NCI-H1436 treated with DMSO at 0.1 percent for 48 hours (cell line): ENCODE results near the gene YOD1.

Source experiments
- DNase-seq: peaks from one replicate; lab custom pipeline; 2025; lab: John Stamatoyannopoulos, UW

Gene YOD1

GRCh38 chr1:207006914-207007313, 44.1 kb downstream of the YOD1 start:
- no peak for DNase-seq

DNA sequence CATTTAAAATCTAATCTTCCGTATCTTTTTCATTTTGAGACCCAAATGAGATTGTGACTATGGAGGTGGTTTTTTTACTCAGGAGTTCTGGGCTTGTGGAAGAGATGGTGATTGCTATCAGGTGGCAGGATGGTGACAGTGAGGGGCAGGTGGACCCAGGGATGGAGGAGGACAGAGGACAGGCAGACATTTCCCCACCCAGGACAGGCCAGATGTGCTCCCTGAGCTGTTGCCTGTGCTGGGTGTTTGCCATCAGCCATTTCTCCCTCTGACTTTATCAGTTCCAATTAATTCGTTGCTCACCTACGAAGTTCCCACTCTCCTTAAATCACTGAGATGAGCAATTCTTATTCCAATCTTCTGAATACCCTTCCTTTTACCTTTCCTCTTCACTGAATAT, 44.9 kb downstream of the YOD1 start:
- no peak for DNase-seq

DNA sequence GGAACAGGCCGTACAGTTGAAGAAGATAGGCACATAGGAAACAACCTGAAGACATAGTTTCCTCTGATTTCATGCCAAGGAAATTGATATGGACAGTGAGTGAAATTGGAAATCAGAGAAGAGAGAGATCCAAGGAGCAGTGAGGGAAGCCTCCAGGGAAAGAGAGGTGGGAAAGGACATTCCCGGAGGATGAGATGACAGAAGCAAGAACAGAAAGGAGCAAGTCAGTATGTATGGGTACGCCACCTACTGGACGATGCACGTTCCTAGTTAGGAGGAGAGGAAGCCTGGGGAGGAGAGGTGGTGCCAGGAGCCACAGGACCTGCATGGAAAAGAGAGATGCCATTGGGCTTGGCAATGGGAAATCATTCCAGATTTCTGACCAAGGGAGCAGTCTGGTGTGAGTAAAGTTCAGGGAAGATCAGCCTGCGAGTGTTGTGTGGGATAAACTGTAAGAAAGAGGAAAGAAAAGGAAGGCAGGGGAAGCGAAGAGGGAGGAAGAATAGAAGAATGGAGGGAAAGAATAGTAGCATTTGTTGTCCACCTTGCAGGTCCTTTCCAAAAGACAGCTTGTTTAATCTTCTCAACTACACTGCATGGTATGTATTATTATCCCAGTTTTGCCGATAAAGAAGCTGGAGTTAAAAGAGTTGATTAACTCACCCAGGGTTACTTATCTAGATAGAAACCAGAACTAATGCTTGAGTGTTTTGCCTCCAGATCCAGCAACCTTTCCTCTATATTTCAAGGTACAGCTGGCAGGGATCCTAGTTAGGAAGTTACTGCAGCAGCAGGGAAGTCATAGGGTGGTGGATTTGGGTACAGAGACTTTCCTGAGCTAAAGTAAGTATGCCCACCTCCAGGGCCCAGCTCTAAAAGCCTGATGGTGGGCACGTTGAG, 45.8 kb downstream of the YOD1 start:
- DNase-seq: peak; percentile 5

GRCh38 chr1:207003210-207003609, 47.8 kb downstream of the YOD1 start:
- no peak for DNase-seq

DNA sequence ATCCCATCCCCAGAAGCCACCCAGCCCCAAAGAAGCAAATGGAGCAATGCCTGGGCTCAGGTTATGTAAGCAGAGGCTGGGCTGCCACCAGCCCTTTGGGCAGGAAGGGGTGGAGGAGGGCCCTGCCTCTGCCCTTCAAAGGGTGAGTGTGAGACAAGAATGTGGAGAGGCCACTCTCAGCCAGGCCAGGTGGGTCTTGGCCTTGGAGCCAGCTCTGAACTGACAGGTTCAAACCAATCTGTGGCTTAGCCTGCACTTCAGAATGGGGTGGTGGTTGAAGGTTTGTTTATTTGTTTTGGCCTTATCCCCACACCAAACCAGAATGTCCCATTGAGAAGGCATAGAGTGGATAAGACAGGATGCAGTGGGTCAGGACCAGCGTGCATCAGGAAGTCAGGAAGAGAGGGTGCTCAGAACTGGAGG, 48.3 kb downstream of the YOD1 start:
- no peak for DNase-seq

GRCh38 chr1:207001492-207002245, 49.3 kb downstream of the YOD1 start:
- no peak for DNase-seq

DNA sequence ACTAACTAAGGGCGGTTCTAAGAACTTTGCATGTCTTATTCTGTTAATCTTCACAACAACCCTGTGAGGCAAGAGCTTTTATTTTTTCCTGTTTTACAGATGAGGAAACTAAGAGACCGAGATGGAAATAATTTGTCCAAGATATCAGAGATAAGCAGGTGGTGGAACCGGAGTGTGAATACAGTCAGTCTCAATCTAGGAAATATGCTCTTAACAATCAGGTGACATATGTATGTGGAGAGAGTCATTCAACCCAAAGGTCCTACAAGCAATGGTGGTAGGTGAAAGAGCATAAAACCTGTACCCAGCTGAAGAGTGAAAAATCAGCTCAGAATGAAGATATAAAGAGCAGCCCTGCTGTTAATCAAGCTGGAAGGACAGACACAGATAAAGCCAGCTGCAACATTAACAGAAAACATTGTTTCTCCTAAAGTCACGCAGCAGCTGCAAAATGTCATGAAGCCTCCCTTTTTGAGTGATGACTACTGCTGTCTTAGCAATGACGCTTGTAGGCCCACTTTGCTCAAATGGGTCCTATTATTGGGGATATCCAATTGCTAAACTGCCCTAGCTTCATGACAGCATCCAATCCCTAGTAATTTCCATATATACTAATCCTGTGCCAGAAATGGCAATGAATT, 50.2 kb downstream of the YOD1 start:
- no peak for DNase-seq

DNA sequence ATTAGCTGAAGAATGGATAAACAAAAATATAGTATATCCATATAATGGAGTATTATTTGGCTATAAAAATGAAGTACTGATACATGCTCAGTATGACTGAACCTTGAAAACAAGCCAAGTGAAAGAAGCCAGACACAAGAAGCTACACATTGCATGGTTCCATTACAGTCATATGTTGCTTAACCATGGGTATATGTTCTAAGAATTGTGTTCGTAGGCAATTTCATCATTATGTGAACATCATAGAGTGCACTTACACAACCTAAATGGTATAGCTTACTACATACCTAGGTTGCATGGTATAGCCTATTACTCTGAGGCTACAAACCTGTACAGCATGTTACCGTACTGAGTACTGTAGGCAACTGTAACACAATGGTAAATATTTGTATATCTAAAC, 52.2 kb downstream of the YOD1 start:
- DNase-seq: no peak
